HG03135 (cell line): ENCODE data around the gene SSBP2.

Experiments used
- ATAC-seq: cut with Tn5 transposase; IDR thresholded peaks from one replicate; pipeline ENCODE4 v1.9.1; 2021; ENCODE audit warnings: mild to moderate bottlenecking, moderate library complexity; ENCODE audit not compliant: unreplicated experiment

The SSBP2 gene

GRCh38 chr5:81767938-81768337 lies 17.0 kb upstream of the SSBP2 start:
- no peak for ATAC-seq

GRCh38 chr5:81767097-81767496 lies 16.2 kb upstream of the SSBP2 start:
- ATAC-seq: no peak

GRCh38 chr5:81766611-81767010 lies 15.7 kb upstream of the SSBP2 start:
- ATAC-seq: no peak

GRCh38 chr5:81763294-81763928 lies 12.5 kb upstream of the SSBP2 start:
- no peak for ATAC-seq

GRCh38 chr5:81762853-81763252 lies 12.0 kb upstream of the SSBP2 start:
- no peak for ATAC-seq

- no peak for ATAC-seq
Observed at GRCh38 chr5:81762401-81762800, 11.5 kb upstream of the SSBP2 start.

- ATAC-seq: no peak
Observed at GRCh38 chr5:81761970-81762369, 11.1 kb upstream of the SSBP2 start.

GRCh38 chr5:81761270-81761669 lies 10.4 kb upstream of the SSBP2 start:
- ATAC-seq: no peak

- ATAC-seq: no peak
Observed at GRCh38 chr5:81760521-81760920, 9.6 kb upstream of the SSBP2 start.

GRCh38 chr5:81759632-81760005 lies 8.7 kb upstream of the SSBP2 start:
- no peak for ATAC-seq

GRCh38 chr5:81757404-81757803 lies 6.5 kb upstream of the SSBP2 start:
- ATAC-seq: no peak

- ATAC-seq: no peak
Observed at GRCh38 chr5:81756016-81756415, 5.1 kb upstream of the SSBP2 start.

- no peak for ATAC-seq
Observed at GRCh38 chr5:81755320-81755719, 4.4 kb upstream of the SSBP2 start.

GRCh38 chr5:81754621-81755020 lies 3.7 kb upstream of the SSBP2 start:
- no peak for ATAC-seq

GRCh38 chr5:81753429-81753828 lies 2.5 kb upstream of the SSBP2 start:
- ATAC-seq: no peak

- no peak for ATAC-seq
Observed at GRCh38 chr5:81752644-81752963, 1.7 kb upstream of the SSBP2 start.

GRCh38 chr5:81751836-81752643 lies 1.1 kb upstream of the SSBP2 start:
- ATAC-seq: no peak

- peak; percentile 11 for ATAC-seq
Observed at GRCh38 chr5:81750308-81751008, 439 bp downstream of the SSBP2 start.

GRCh38 chr5:81749561-81750307 lies 1.2 kb downstream of the SSBP2 start:
- peak; percentile 45 for ATAC-seq

- ATAC-seq: no peak
Observed at GRCh38 chr5:81749192-81749560, 1.7 kb downstream of the SSBP2 start.

GRCh38 chr5:81748556-81748955 lies 2.3 kb downstream of the SSBP2 start:
- no peak for ATAC-seq
